Measurements from ENCODE around the gene TEAD1.

The TEAD1 gene

GRCh38 chr11:12685229-12685628, 11.0 kb downstream of the TEAD1 start:
- Mint-ChIP-seq H3K4me3 (no peak overlapping the region), H3K27ac (no peak overlapping the region), H3K9me3 (no peaks in the 10 kb centered on the region), H3K27me3 (peaks cover 35 to 71% of the 10 kb centered on the region in 2 donors), H3K36me3 (no peaks in the 10 kb centered on the region), H3K4me1 (no peaks in the 10 kb centered on the region)
- no peak for ATAC-seq (replicated peaks)
- DNase-seq = no peak

- no peak overlapping the region for H3K4me3 Mint-ChIP-seq
- H3K9me3 Mint-ChIP-seq = no peaks in the 10 kb centered on the region
- H3K27ac Mint-ChIP-seq = no peak overlapping the region
- H3K36me3 Mint-ChIP-seq = no peaks in the 10 kb centered on the region
- H3K27me3 Mint-ChIP-seq = peaks cover 30 to 73% of the 10 kb centered on the region in 2 donors
- DNase-seq (no peak), ATAC-seq (replicated peaks) (no peak)
- no peaks in the 10 kb centered on the region for H3K4me1 Mint-ChIP-seq
Observed at GRCh38 chr11:12686246-12687060, 12.2 kb downstream of the TEAD1 start.

GRCh38 chr11:12687216-12687623, 13.0 kb downstream of the TEAD1 start:
- no peak overlapping the region for H3K27ac Mint-ChIP-seq
- H3K9me3 Mint-ChIP-seq = no peaks in the 10 kb centered on the region
- H3K4me3 Mint-ChIP-seq = no peak overlapping the region
- no peaks in the 10 kb centered on the region for H3K4me1 Mint-ChIP-seq
- ATAC-seq (replicated peaks) = no peak
- DNase-seq = no peak
- peaks cover 23 to 66% of the 10 kb centered on the region in 2 donors for H3K27me3 Mint-ChIP-seq
- H3K36me3 Mint-ChIP-seq = no peaks in the 10 kb centered on the region

- no peak overlapping the region for H3K27ac Mint-ChIP-seq
- H3K9me3 Mint-ChIP-seq = no peaks in the 10 kb centered on the region
- no peak for ATAC-seq (replicated peaks)
- peaks cover 19 to 61% of the 10 kb centered on the region in 2 donors for H3K27me3 Mint-ChIP-seq
- no peaks in the 10 kb centered on the region for H3K4me1 Mint-ChIP-seq
- H3K4me3 Mint-ChIP-seq = no peak overlapping the region
- H3K36me3 Mint-ChIP-seq = no peaks in the 10 kb centered on the region
- DNase-seq = no peak
Observed at GRCh38 chr11:12687740-12688139, 13.5 kb downstream of the TEAD1 start.

- Mint-ChIP-seq H3K9me3 (no peaks in the 10 kb centered on the region), H3K27ac (no peak overlapping the region), H3K27me3 (peaks cover 21 to 56% of the 10 kb centered on the region in 2 donors), H3K36me3 (no peaks in the 10 kb centered on the region), H3K4me3 (no peak overlapping the region), H3K4me1 (no peaks in the 10 kb centered on the region)
- DNase-seq (no peak), ATAC-seq (replicated peaks) (no peak)
Observed at GRCh38 chr11:12689029-12689755, 15.0 kb downstream of the TEAD1 start.

- Mint-ChIP-seq H3K4me3 (no peak overlapping the region), H3K9me3 (no peaks in the 10 kb centered on the region), H3K36me3 (no peaks in the 10 kb centered on the region), H3K4me1 (no peaks in the 10 kb centered on the region), H3K27me3 (peaks cover 33 to 62% of the 10 kb centered on the region in 2 donors), H3K27ac (no peak overlapping the region)
- DNase-seq (no peak), ATAC-seq (replicated peaks) (no peak)
Observed at GRCh38 chr11:12690663-12691062, 16.4 kb downstream of the TEAD1 start.

GRCh38 chr11:12691473-12691872, 17.3 kb downstream of the TEAD1 start:
- H3K27me3 Mint-ChIP-seq = peaks cover 41 to 70% of the 10 kb centered on the region in 2 donors
- no peaks in the 10 kb centered on the region for H3K36me3 Mint-ChIP-seq
- no peaks in the 10 kb centered on the region for H3K4me1 Mint-ChIP-seq
- no peak overlapping the region for H3K4me3 Mint-ChIP-seq
- ATAC-seq (replicated peaks) = no peak
- no peaks in the 10 kb centered on the region for H3K9me3 Mint-ChIP-seq
- no peak overlapping the region for H3K27ac Mint-ChIP-seq
- DNase-seq = no peak

- ATAC-seq (replicated peaks) (no peak), DNase-seq (no peak)
- H3K9me3 Mint-ChIP-seq = no peaks in the 10 kb centered on the region
- H3K27me3 Mint-ChIP-seq = peaks cover 51 to 72% of the 10 kb centered on the region in 2 donors
- H3K4me1 Mint-ChIP-seq = no peaks in the 10 kb centered on the region
- no peak overlapping the region for H3K4me3 Mint-ChIP-seq
- H3K36me3 Mint-ChIP-seq = no peaks in the 10 kb centered on the region
- no peak overlapping the region for H3K27ac Mint-ChIP-seq
Observed at GRCh38 chr11:12692229-12693075, 18.2 kb downstream of the TEAD1 start.

- Mint-ChIP-seq H3K4me3 (no peak overlapping the region), H3K27ac (no peak overlapping the region), H3K36me3 (no peaks in the 10 kb centered on the region), H3K9me3 (no peaks in the 10 kb centered on the region), H3K4me1 (no peaks in the 10 kb centered on the region), H3K27me3 (peaks cover 55 to 71% of the 10 kb centered on the region in 2 donors)
- ATAC-seq (replicated peaks) (no peak), DNase-seq (no peak)
Observed at GRCh38 chr11:12693094-12693478, 18.9 kb downstream of the TEAD1 start.

- Mint-ChIP-seq H3K36me3 (no peaks in the 10 kb centered on the region), H3K27me3 (peaks cover 58 to 70% of the 10 kb centered on the region in 2 donors), H3K4me3 (no peak overlapping the region), H3K27ac (no peak overlapping the region), H3K9me3 (no peaks in the 10 kb centered on the region), H3K4me1 (no peaks in the 10 kb centered on the region)
- ATAC-seq (replicated peaks) = no peak
- DNase-seq = no peak
Observed at GRCh38 chr11:12693479-12694182, 19.4 kb downstream of the TEAD1 start.

- Mint-ChIP-seq H3K27ac (no peak overlapping the region), H3K4me1 (no peaks in the 10 kb centered on the region), H3K4me3 (no peak overlapping the region), H3K36me3 (no peaks in the 10 kb centered on the region), H3K27me3 (peaks cover 54 to 64% of the 10 kb centered on the region in 2 donors), H3K9me3 (no peaks in the 10 kb centered on the region)
- DNase-seq = no peak
- no peak for ATAC-seq (replicated peaks)
Observed at GRCh38 chr11:12694183-12694531, 19.9 kb downstream of the TEAD1 start.

GRCh38 chr11:12695221-12695794, 21.1 kb downstream of the TEAD1 start:
- Mint-ChIP-seq H3K4me1 (no peaks in the 10 kb centered on the region), H3K9me3 (no peaks in the 10 kb centered on the region), H3K27ac (no peak overlapping the region), H3K4me3 (no peak overlapping the region), H3K27me3 (peaks cover 55 to 59% of the 10 kb centered on the region in 2 donors), H3K36me3 (no peaks in the 10 kb centered on the region)
- DNase-seq (no peak), ATAC-seq (replicated peaks) (no peak)

GRCh38 chr11:12695873-12696272, 21.7 kb downstream of the TEAD1 start:
- ATAC-seq (replicated peaks) (no peak), DNase-seq (no peak)
- H3K4me1 Mint-ChIP-seq = no peaks in the 10 kb centered on the region
- no peak overlapping the region for H3K4me3 Mint-ChIP-seq
- no peak overlapping the region for H3K27ac Mint-ChIP-seq
- H3K27me3 Mint-ChIP-seq = peaks cover 51 to 56% of the 10 kb centered on the region in 2 donors
- no peaks in the 10 kb centered on the region for H3K9me3 Mint-ChIP-seq
- H3K36me3 Mint-ChIP-seq = no peaks in the 10 kb centered on the region
